HepG2 (cell line): ENCODE results near the gene HBQ1. TPM values are rescaled to one million over a fixed set of nuclear protein-coding genes. Genes with fewer than 3 reads are reported as not detected.
"Not testable (repeated sequence)": the region's sequence is repeated elsewhere in the genome, so short reads cannot be mapped to it uniquely, and the experiment has no call there.

Experiments
- ATAC-seq: fragments of 200-7000 bp; cut with Tn5 transposase; 3 replicates; pipeline ENCODE4 v1.9.1; 2020; ENCODE audit warnings: mild to moderate bottlenecking, moderate library complexity
- BruUV-seq: library from RNA; stranded (reverse); fragments of 400-500 nt; replicated peaks from 2 replicates; lab custom pipeline; 2021; lab: Mats Ljungman, UMichigan
- CTCF ChIA-PET: fragments of 300-600 bp; formaldehyde crosslinking; extraction: SDS; loops from one replicate; lab custom pipeline; 2021; ENCODE audit warnings: low total read pairs, inconsistent platforms, low intra/inter-chr PET ratio; lab: Yijun Ruan, JAX
- POLR2A ChIA-PET: fragments of 350-600 bp; sonication (Branson Sonifier 250); formaldehyde crosslinking; loops from one replicate; lab custom pipeline; 2020; ENCODE audit warnings: antibody characterized with exemption, inconsistent platforms; lab: Yijun Ruan, JAX
- DNase-seq: peaks from one replicate; pipeline ENCODE4 v3.0.0-alpha.2; 2015; ENCODE audit warnings: low spot score
- FAIRE-seq: peaks from 3 replicates; lab custom pipeline; 2011; peaks lifted over from hg19 to GRCh38; lab: Jason Lieb, UNC
- H2AFZ ChIP-seq: one replicate; pipeline ENCODE4 v1.6.1; 2011; ENCODE audit warnings: low read length, inconsistent platforms
- H3K27ac ChIP-seq: fragments of 300-600 bp; 3 replicates; pipeline ENCODE4 v1.8.0; 2011; ENCODE audit warnings: mixed run types, mild to moderate bottlenecking, mixed read lengths, low read length, inconsistent platforms; ENCODE audit not compliant: insufficient read depth; ENCODE audit errors: extremely low read length
- H3K27me3 ChIP-seq, 2 experiments: fragments of 200-600 bp in 1 of 2; 2 replicates in 1 of 2; 3 replicates in 1 of 2; pipeline versions ENCODE4 v1.6.0 to v1.8.0; 2011; ENCODE audit warnings: low read length in 2 of 2, mild to moderate bottlenecking in 2 of 2, moderate library complexity in 2 of 2, inconsistent platforms in 1 of 2; ENCODE audit not compliant: insufficient read depth in 2 of 2, control insufficient read depth in 1 of 2
- H3K36me3 ChIP-seq, 2 experiments: fragments of 200-600 bp in 1 of 2; replicated peaks in 1 of 2; 2 replicates in 1 of 2; 3 replicates in 1 of 2; pipeline versions ENCODE4 v1.5.1 to v1.8.0; 2011; ENCODE audit warnings: low read length in 2 of 2, inconsistent platforms in 1 of 2; ENCODE audit not compliant: insufficient read depth in 2 of 2, control insufficient read depth in 1 of 2
- H3K4me1 ChIP-seq: 2 replicates; pipeline ENCODE4 v1.5.1; 2012; ENCODE audit warnings: low read length, inconsistent platforms; ENCODE audit not compliant: insufficient read depth
- H3K4me2 ChIP-seq: 2 replicates; pipeline ENCODE4 v1.6.0; 2011; ENCODE audit warnings: low read depth, low read length, inconsistent platforms
- H3K4me3 ChIP-seq, 3 experiments: fragments of 200-600 bp in 1 of 3; sonication (generic), shearing (Covaris generic) in 1 of 3; replicated peaks in 1 of 3; 2 replicates each; pipeline ENCODE4 v1.5.1; 2011 to 2016; ENCODE audit warnings: low read length in 3 of 3, inconsistent platforms in 2 of 3, low read depth in 2 of 3, mild to moderate bottlenecking in 2 of 3, control low read depth in 1 of 3, mixed read lengths in 1 of 3; ENCODE audit not compliant: insufficient read depth in 1 of 3
- H3K79me2 ChIP-seq: one replicate; pipeline ENCODE4 v1.6.1; 2011; ENCODE audit warnings: low read length, inconsistent platforms; ENCODE audit not compliant: insufficient read depth
- H3K9ac ChIP-seq: 2 replicates; pipeline ENCODE4 v1.6.0; 2011; ENCODE audit warnings: mild to moderate bottlenecking, low read depth, low read length, inconsistent platforms; ENCODE audit not compliant: insufficient read depth
- H3K9me3 ChIP-seq: 2 replicates; pipeline ENCODE4 v1.5.1; 2012; ENCODE audit warnings: mild to moderate bottlenecking, low read length
- H4K20me1 ChIP-seq: 2 replicates; pipeline ENCODE4 v1.6.0; 2011; ENCODE audit warnings: inconsistent platforms, mild to moderate bottlenecking, low read length, moderate library complexity; ENCODE audit not compliant: insufficient read depth
- HNRNPL ChIP-seq: fragments of 200-400 bp; formaldehyde crosslinking; IDR thresholded peaks from 2 replicates; pipeline ENCODE4 v1.6.1; 2017; ENCODE audit warnings: mild to moderate bottlenecking, low read depth, low read length
- KDM5A ChIP-seq: fragments of 200-600 bp; sonication (generic); IDR thresholded peaks from 2 replicates; pipeline ENCODE4 v1.7.0; 2018; ENCODE audit warnings: antibody characterized with exemption, mild to moderate bottlenecking, low read length, borderline replicate concordance
- NFRKB ChIP-seq: fragments of 450-650 bp; IDR thresholded peaks from 2 replicates; pipeline ENCODE4 v1.6.1; 2017
- NR2C2 ChIP-seq: sonication (generic); formaldehyde crosslinking; IDR thresholded peaks from 2 replicates; pipeline ENCODE4 v1.4.0; 2020; ENCODE audit warnings: missing genetic modification reagents, mild to moderate bottlenecking, moderate library complexity, borderline replicate concordance
- PRMT3 ChIP-seq: sonication (generic); formaldehyde crosslinking; IDR thresholded peaks from 2 replicates; pipeline ENCODE4 v1.8.1; 2022; ENCODE audit warnings: low read depth, mild to moderate bottlenecking, moderate library complexity, missing genetic modification reagents, borderline replicate concordance
- REPIN1 ChIP-seq: sonication (generic); formaldehyde crosslinking; IDR thresholded peaks from 2 replicates; pipeline ENCODE4 v1.8.0; 2022; ENCODE audit warnings: missing genetic modification reagents, low read depth, mild to moderate bottlenecking, borderline replicate concordance
- RFXAP ChIP-seq: sonication (generic); formaldehyde crosslinking; IDR thresholded peaks from 2 replicates; pipeline ENCODE4 v1.4.0; 2020; ENCODE audit warnings: missing genetic modification reagents, borderline replicate concordance
- XBP1 ChIP-seq: sonication (generic); formaldehyde crosslinking; IDR thresholded peaks from 2 replicates; pipeline ENCODE4 v1.5.0; 2020; ENCODE audit warnings: missing genetic modification reagents
- ZBTB2 ChIP-seq: sonication (generic); formaldehyde crosslinking; IDR thresholded peaks from 2 replicates; pipeline ENCODE4 v1.8.0; 2022; ENCODE audit warnings: low read depth, missing genetic modification reagents
- ZC3H13 ChIP-seq: sonication (generic); formaldehyde crosslinking; IDR thresholded peaks from 2 replicates; pipeline ENCODE4 v1.8.1; 2023; ENCODE audit warnings: mild to moderate bottlenecking, missing genetic modification reagents, moderate library complexity
- ZKSCAN1 ChIP-seq: fragments of 150-350 bp; IDR thresholded peaks from 2 replicates; pipeline ENCODE4 v1.6.1; 2014; ENCODE audit warnings: low read length
- ZNF225 ChIP-seq: sonication (generic); formaldehyde crosslinking; IDR thresholded peaks from 2 replicates; pipeline ENCODE4 v1.4.0; 2020; ENCODE audit warnings: mild to moderate bottlenecking, missing genetic modification reagents
- ZNF354B ChIP-seq: sonication (generic); formaldehyde crosslinking; IDR thresholded peaks from 2 replicates; pipeline ENCODE4 v1.8.0; 2022; ENCODE audit warnings: mild to moderate bottlenecking, missing genetic modification reagents
- ZNF382 ChIP-seq: sonication (generic); formaldehyde crosslinking; IDR thresholded peaks from 2 replicates; pipeline ENCODE4 v1.5.0; 2020; ENCODE audit warnings: missing genetic modification reagents, mild to moderate bottlenecking, borderline replicate concordance
- ZNF589 ChIP-seq: sonication (generic); formaldehyde crosslinking; conservative IDR thresholded peaks from 2 replicates; pipeline ENCODE4 v1.8.0; 2022; ENCODE audit warnings: mild to moderate bottlenecking, moderate library complexity, missing genetic modification reagents
- ZNF841 ChIP-seq: sonication (generic); formaldehyde crosslinking; IDR thresholded peaks from 2 replicates; pipeline ENCODE4 v1.8.1; 2023; ENCODE audit warnings: missing genetic modification reagents, borderline replicate concordance
- WGBS: methylation state at CpG from one replicate; pipeline ENCODE4 v1.1.6; 2017; ENCODE audit warnings: low lambda C conversion rate; 5-methylcytosine and 5-hydroxymethylcytosine counted together
- in situ Hi-C: cut with HindIII; loops from 2 replicates; pipeline ENCODE4 v1.10.0; 2017; ENCODE audit warnings: low pct_unique_long_range_greater_than_20kb; ENCODE audit not compliant: extremely low pct_ligation_motif_present
- intact Hi-C: fragments of 100-400 bp; cut with micrococcal nuclease; formaldehyde crosslinking; loops from one replicate; pipeline ENCODE4 v1.10.0; 2022; ENCODE audit not compliant: unreplicated experiment
- polyA plus RNA-seq, 8 experiments: library from polyadenylated mRNA; depleted of rRNA in 3 of 8; stranded (reverse) in 7 of 8; unstranded in 1 of 8; fragments of >200 nt; fragmentation: Illumina TruSeq in 4 of 8; extraction: Trizol in 4 of 8; gene quantifications; 2 replicates each; pipeline versions ENCODE4 v1.2.1 to v1.2.3, GENCODE V29; 2011 to 2016; ENCODE audit warnings: low read depth in 4 of 8, missing spikeins in 1 of 8, mixed read lengths in 1 of 8; ENCODE audit not compliant: insufficient read depth in 1 of 8
- total RNA-seq, 5 experiments: library from RNA; depleted of rRNA; stranded (reverse); fragments of >200 nt; fragmentation: Illumina TruSeq; extraction: Trizol; gene quantifications; 2 replicates each; pipeline ENCODE4 v1.2.3, GENCODE V29; 2016; ENCODE audit warnings: low read depth in 1 of 5
- TF ChIP-seq, protein P1 (sequence below): sonication (generic); formaldehyde crosslinking; IDR thresholded peaks from 2 replicates; pipeline ENCODE4 v1.9.0; 2022; ENCODE audit warnings: low read depth, missing genetic modification reagents

Gene HBQ1
- total and polyA plus RNA-seq, 2 of the 13 experiments (the other 11 are each of a cell fraction or from before 2014, with no cell fraction given) = 4.9 to 7.4 TPM

GRCh38 chr16:203246-203645 lies 23.0 kb downstream of the HBQ1 start:
- intact Hi-C loops = no loop called here
- no peak for DNase-seq
- no TSS peak for BruUV-seq
- WGBS = 98% methylated on average over 4 of the region's 4 CpGs
- no peaks in the 10 kb centered on the region for H4K20me1 ChIP-seq
- TF ChIP-seq ZKSCAN1 (no peak), ZBTB2 (CRISPR knock-in tag) (no peak), NR2C2 (CRISPR knock-in tag) (no peak), NFRKB (no peak), REPIN1 (CRISPR knock-in tag) (no peak), ZNF589 (CRISPR knock-in tag) (no peak), KDM5A (no peak), HNRNPL (no peak), ZNF841 (no peak), ZNF354B (CRISPR knock-in tag) (no peak), PRMT3 (CRISPR knock-in tag) (no peak), ZNF225 (CRISPR knock-in tag) (no peak), ZC3H13 (no peak), RFXAP (CRISPR knock-in tag) (no peak), XBP1 (no peak), ZNF382 (CRISPR knock-in tag) (no peak)
- TF ChIP-seq, protein P1, sequence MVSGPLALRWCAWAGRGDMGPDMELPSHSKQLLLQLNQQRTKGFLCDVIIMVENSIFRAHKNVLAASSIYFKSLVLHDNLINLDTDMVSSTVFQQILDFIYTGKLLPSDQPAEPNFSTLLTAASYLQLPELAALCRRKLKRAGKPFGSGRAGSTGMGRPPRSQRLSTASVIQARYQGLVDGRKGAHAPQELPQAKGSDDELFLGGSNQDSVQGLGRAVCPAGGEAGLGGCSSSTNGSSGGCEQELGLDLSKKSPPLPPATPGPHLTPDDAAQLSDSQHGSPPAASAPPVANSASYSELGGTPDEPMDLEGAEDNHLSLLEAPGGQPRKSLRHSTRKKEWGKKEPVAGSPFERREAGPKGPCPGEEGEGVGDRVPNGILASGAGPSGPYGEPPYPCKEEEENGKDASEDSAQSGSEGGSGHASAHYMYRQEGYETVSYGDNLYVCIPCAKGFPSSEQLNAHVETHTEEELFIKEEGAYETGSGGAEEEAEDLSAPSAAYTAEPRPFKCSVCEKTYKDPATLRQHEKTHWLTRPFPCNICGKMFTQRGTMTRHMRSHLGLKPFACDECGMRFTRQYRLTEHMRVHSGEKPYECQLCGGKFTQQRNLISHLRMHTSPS (CRISPR knock-in tag) = no peak
- TF ChIP-seq, all 625 proteins: peak for 0
- Histone ChIP-seq H3K4me3 (no peak overlapping the region), H3K36me3 (peaks cover 25 to 71% of the 10 kb centered on the region in 2 experiments), H3K9me3 (no peaks in the 10 kb centered on the region), H3K9ac (no peak overlapping the region), H3K4me2 (no peak overlapping the region), H3K27me3 (no peaks in the 10 kb centered on the region), H3K4me1 (no peaks in the 10 kb centered on the region), H2AFZ (no peak overlapping the region), H3K27ac (no peak overlapping the region), H3K79me2 (no peaks in the 10 kb centered on the region)
- ATAC-seq (no peak), FAIRE-seq (no peak)
- ChIA-PET POLR2A (interaction anchor here (0.6 kb wide), 1 partner anchor 149 kb away, joined by 3 read pairs; the partner anchor contains the start of gene AXIN1), CTCF (no interaction called here)
- in situ Hi-C loops = no loop called here

GRCh38 chr16:204046-204445 lies 23.8 kb downstream of the HBQ1 start:
- in situ Hi-C loops, CTCF ChIA-PET, FAIRE-seq, H4K20me1 ChIP-seq, H3K9me3 ChIP-seq, H3K4me1 ChIP-seq, DNase-seq, H3K79me2 ChIP-seq, ATAC-seq, H2AFZ ChIP-seq, BruUV-seq, H3K27ac ChIP-seq, intact Hi-C loops, H3K4me3 ChIP-seq, H3K27me3 ChIP-seq, H3K4me2 ChIP-seq, H3K9ac ChIP-seq: not testable (repeated sequence)
- POLR2A ChIA-PET = interaction anchor here (0.6 kb wide), 1 partner anchor 149 kb away, joined by 3 read pairs; the partner anchor contains the start of gene AXIN1
- 94% methylated on average over 9 of the region's 9 CpGs for WGBS
- peaks cover 21 to 71% of the 10 kb centered on the region in 2 experiments for H3K36me3 ChIP-seq
